H4 (cell line): ENCODE measurements around the gene TRIM24. TPM values are rescaled to one million over a fixed set of nuclear protein-coding genes. Genes with fewer than 3 reads are reported as not detected.
"Not testable (repeated sequence)": the region's sequence is repeated elsewhere in the genome, so short reads cannot be mapped to it uniquely, and the experiment has no call there.

Source experiments
- DNase-seq: peaks from one replicate; pipeline ENCODE4 v3.0.0-alpha.2; 2015; ENCODE audit warnings: low spot score
- total RNA-seq: library from RNA; depleted of rRNA; stranded (reverse); fragments of >200 nt; shearing (Covaris generic); gene quantifications from 2 replicates; pipeline ENCODE4 v1.2.3, GENCODE V29; 2014; rRNA removed

The TRIM24 gene
- total RNA-seq = 12.4 and 20.6 TPM in 2 replicates

GRCh38 chr7:138460176-138460648 lies at the start of gene TRIM24:
Gene TRIM24, plus strand, starts transcription at chr7:138460259. Its CDS starts 290 bp downstream, at chr7:138460549.
- peak; percentile 95 for DNase-seq

GRCh38 chr7:138412077-138412476 lies 48.0 kb upstream of the TRIM24 start:
- not testable (repeated sequence) for DNase-seq

GRCh38 chr7:138412921-138413320 lies 47.1 kb upstream of the TRIM24 start:
- DNase-seq = not testable (repeated sequence)

GRCh38 chr7:138417078-138417700 lies 42.9 kb upstream of the TRIM24 start:
- no peak for DNase-seq

- DNase-seq = no peak
Observed at GRCh38 chr7:138417764-138418163, 42.3 kb upstream of the TRIM24 start.

- not testable (repeated sequence) for DNase-seq
Observed at GRCh38 chr7:138418403-138418802, 41.7 kb upstream of the TRIM24 start.

- no peak for DNase-seq
Observed at GRCh38 chr7:138425026-138425425, 35.0 kb upstream of the TRIM24 start.

- DNase-seq = no peak
Observed at GRCh38 chr7:138429577-138430250, 30.3 kb upstream of the TRIM24 start.

- DNase-seq = no peak
Observed at GRCh38 chr7:138431517-138431916, 28.5 kb upstream of the TRIM24 start.

- DNase-seq = no peak
Observed at GRCh38 chr7:138433583-138434443, 26.2 kb upstream of the TRIM24 start.

GRCh38 chr7:138434597-138435019 lies 25.5 kb upstream of the TRIM24 start:
- no peak for DNase-seq

- no peak for DNase-seq
Observed at GRCh38 chr7:138435231-138435919, 24.7 kb upstream of the TRIM24 start.

- no peak for DNase-seq
Observed at GRCh38 chr7:138436388-138436787, 23.7 kb upstream of the TRIM24 start.

- DNase-seq = no peak
Observed at GRCh38 chr7:138440460-138440859, 19.6 kb upstream of the TRIM24 start.

GRCh38 chr7:138442822-138443221 lies 17.2 kb upstream of the TRIM24 start:
- DNase-seq = no peak

- no peak for DNase-seq
Observed at GRCh38 chr7:138449580-138449979, 10.5 kb upstream of the TRIM24 start.

GRCh38 chr7:138455609-138456008 lies 4.5 kb upstream of the TRIM24 start:
- no peak for DNase-seq

- DNase-seq = no peak
Observed at GRCh38 chr7:138456220-138456619, 3.8 kb upstream of the TRIM24 start.

- DNase-seq = no peak
Observed at GRCh38 chr7:138458576-138459412, 1.3 kb upstream of the TRIM24 start.

GRCh38 chr7:138459413-138460175 lies 465 bp upstream of the TRIM24 start:
- DNase-seq = peak; percentile 97
